OCI-LY1 (cell line): Measurements from ENCODE around the gene TRAF3IP3.

Source experiments
- H2AFZ ChIP-seq: fragments of 200-600 bp; sonication (generic), shearing (Covaris generic); 2 replicates; pipeline ENCODE4 v1.6.0; 2014; ENCODE audit warnings: antibody characterized with exemption, mild to moderate bottlenecking, low read length
- H3F3A ChIP-seq: fragments of 200-600 bp; sonication (generic), shearing (Covaris generic); 2 replicates; pipeline ENCODE4 v1.6.0; 2014; ENCODE audit warnings: mild to moderate bottlenecking, antibody characterized with exemption, low read length, moderate library complexity; ENCODE audit not compliant: insufficient read depth
- H3K27ac ChIP-seq: fragments of 200-600 bp; sonication (generic); 2 replicates; pipeline ENCODE4 v1.5.1; 2014; ENCODE audit warnings: low read length, mixed run types, mild to moderate bottlenecking, low read depth; ENCODE audit not compliant: poor library complexity, severe bottlenecking
- H3K27me3 ChIP-seq: fragments of 200-600 bp; sonication (generic); 2 replicates; pipeline ENCODE4 v1.6.0; 2014; ENCODE audit warnings: antibody characterized with exemption, mild to moderate bottlenecking, low read length, moderate library complexity; ENCODE audit not compliant: insufficient read depth
- H3K36me3 ChIP-seq: fragments of 200-600 bp; sonication (generic); 2 replicates; pipeline ENCODE4 v1.6.1; 2014; ENCODE audit warnings: mild to moderate bottlenecking, antibody characterized with exemption, low read length, moderate library complexity, mixed read lengths; ENCODE audit not compliant: insufficient read depth
- H3K4me1 ChIP-seq: fragments of 200-600 bp; sonication (generic); 2 replicates; pipeline ENCODE4 v1.5.1; 2014; ENCODE audit warnings: mild to moderate bottlenecking, low read length, moderate library complexity; ENCODE audit not compliant: insufficient read depth, severe bottlenecking
- H3K4me2 ChIP-seq: fragments of 200-600 bp; sonication (generic), shearing (Covaris generic); 2 replicates; pipeline ENCODE4 v1.6.1; 2014; ENCODE audit warnings: low read length
- H3K4me3 ChIP-seq: fragments of 200-600 bp; sonication (generic); 2 replicates; pipeline ENCODE4 v1.5.1; 2014; ENCODE audit warnings: low read length, low read depth, mild to moderate bottlenecking, mixed read lengths; ENCODE audit not compliant: poor library complexity, severe bottlenecking
- H3K79me2 ChIP-seq: fragments of 200-600 bp; shearing (Covaris generic); 2 replicates; pipeline ENCODE4 v1.6.1; 2016; ENCODE audit warnings: mixed run types, low read length, mixed read lengths; ENCODE audit not compliant: insufficient read depth
- H3K9ac ChIP-seq: fragments of 200-600 bp; sonication (generic), shearing (Covaris generic); 2 replicates; pipeline ENCODE4 v1.6.1; 2014; ENCODE audit warnings: mild to moderate bottlenecking, low read length, mixed read lengths
- H3K9me2 ChIP-seq: fragments of 200-600 bp; sonication (generic), shearing (Covaris generic); 2 replicates; pipeline ENCODE4 v1.6.1; 2014; ENCODE audit warnings: low read depth, mild to moderate bottlenecking, low read length, mixed read lengths
- H3K9me3 ChIP-seq: fragments of 200-600 bp; shearing (Covaris generic); 2 replicates; pipeline ENCODE4 v1.6.1; 2014; ENCODE audit warnings: low read length, mixed read lengths
- H4K20me1 ChIP-seq: fragments of 200-600 bp; sonication (generic), shearing (Covaris generic); 2 replicates; pipeline ENCODE4 v1.6.0; 2016; ENCODE audit warnings: mild to moderate bottlenecking, low read length; ENCODE audit not compliant: insufficient read depth
- EZH2 ChIP-seq: fragments of 200-600 bp; sonication (generic), shearing (Covaris generic); IDR thresholded peaks from 2 replicates; pipeline ENCODE4 v1.8.0; 2017; ENCODE audit warnings: borderline replicate concordance, mixed run types, mild to moderate bottlenecking, antibody characterized with exemption, low read length, moderate library complexity, mixed read lengths
- TF ChIP-seq, protein P1 (sequence below): fragments of 200-600 bp; sonication (generic), shearing (Covaris generic); IDR thresholded peaks from 2 replicates; pipeline ENCODE4 v1.5.1; 2017; ENCODE audit warnings: mild to moderate bottlenecking, antibody characterized with exemption, low read length, moderate library complexity, mixed read lengths

The TRAF3IP3 gene

DNA sequence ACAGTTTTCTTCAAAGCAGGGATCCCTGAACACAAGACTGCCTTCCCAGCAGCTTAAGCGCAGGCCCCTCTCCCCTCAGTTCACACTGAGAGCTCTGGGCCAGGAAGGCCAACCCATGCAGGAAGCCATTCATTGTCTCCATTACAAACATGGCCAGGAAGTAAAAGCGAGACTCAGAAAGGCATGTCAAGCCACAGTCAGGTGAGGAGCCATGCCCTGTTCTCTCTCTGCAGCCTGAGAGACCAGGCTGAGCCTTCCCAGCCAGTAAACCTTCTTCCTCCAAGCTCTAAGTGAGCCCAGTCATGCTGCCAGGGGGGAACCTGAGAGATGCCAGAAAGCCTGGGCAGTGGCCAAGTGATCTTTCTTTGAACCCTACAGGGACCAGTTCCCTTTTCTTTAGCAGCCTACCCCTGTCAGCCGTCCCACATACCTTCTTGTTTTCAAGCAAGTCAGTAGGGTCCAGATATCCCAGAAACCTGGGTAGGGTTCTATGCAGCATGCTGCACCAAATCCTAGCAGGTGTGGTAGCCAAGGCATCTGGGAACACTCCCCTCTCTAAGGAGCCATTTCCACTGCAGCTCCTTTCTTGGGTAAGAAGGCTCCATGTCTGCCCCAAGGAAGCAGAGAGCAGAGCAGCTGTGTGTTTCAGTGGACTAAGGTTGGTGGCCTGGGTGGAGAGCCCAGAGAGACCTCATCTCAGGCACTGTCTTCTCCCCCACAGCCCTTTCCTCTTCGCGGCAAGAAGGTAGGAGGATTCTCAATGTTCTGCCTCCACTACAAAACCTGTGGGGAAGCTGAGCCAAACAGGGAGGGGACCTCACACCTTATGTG is 977 bp downstream of the TRAF3IP3 start:
- Histone ChIP-seq H2AFZ (0 out of 2 replicates have a peak overlapping the region, but pooled peaks have one; percentile 16), H3K27ac (peak overlapping the region; percentile 36), H3F3A (no peaks in the 10 kb centered on the region), H3K4me2 (peak overlapping the region; percentile 49), H3K79me2 (no peaks in the 10 kb centered on the region), H3K36me3 (no peaks in the 10 kb centered on the region), H3K4me3 (peak overlapping the region; percentile 38), H3K9ac (peak overlapping the region; percentile 40; the same call in 1 of the 2 replicates), H3K27me3 (no peaks in the 10 kb centered on the region), H3K9me3 (no peaks in the 10 kb centered on the region), H3K4me1 (peaks cover 22% of the 10 kb centered on the region), H4K20me1 (no peaks in the 10 kb centered on the region), H3K9me2 (no peaks in the 10 kb centered on the region)
- TF ChIP-seq, protein P1, sequence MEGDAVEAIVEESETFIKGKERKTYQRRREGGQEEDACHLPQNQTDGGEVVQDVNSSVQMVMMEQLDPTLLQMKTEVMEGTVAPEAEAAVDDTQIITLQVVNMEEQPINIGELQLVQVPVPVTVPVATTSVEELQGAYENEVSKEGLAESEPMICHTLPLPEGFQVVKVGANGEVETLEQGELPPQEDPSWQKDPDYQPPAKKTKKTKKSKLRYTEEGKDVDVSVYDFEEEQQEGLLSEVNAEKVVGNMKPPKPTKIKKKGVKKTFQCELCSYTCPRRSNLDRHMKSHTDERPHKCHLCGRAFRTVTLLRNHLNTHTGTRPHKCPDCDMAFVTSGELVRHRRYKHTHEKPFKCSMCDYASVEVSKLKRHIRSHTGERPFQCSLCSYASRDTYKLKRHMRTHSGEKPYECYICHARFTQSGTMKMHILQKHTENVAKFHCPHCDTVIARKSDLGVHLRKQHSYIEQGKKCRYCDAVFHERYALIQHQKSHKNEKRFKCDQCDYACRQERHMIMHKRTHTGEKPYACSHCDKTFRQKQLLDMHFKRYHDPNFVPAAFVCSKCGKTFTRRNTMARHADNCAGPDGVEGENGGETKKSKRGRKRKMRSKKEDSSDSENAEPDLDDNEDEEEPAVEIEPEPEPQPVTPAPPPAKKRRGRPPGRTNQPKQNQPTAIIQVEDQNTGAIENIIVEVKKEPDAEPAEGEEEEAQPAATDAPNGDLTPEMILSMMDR, result no peak
- TF ChIP-seq EZH2, result no peak

DNA sequence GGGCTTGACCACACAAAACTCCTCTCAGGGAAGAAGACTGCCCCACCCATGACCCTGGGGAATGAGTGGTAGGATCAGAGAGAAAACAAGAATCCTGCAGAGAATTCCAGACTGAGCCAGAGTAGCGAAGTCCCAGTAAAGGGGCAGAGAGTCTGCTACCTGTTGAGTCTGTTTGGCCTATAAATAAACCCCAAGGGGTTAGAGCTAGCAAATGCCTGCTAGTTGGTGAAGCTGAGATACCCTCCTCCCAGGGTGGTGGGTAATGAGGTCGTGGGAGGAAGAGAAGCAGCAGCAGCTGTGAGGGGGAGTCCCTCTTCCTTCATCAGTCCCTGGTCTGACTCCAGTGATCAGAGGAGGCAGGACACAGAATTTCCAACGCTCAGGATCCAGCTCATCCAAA is 2.5 kb downstream of the TRAF3IP3 start:
- H3K79me2 ChIP-seq, result no peaks in the 10 kb centered on the region
- H3K4me1 ChIP-seq, result peaks cover 22% of the 10 kb centered on the region
- no peaks in the 10 kb centered on the region for H3K36me3 ChIP-seq
- H4K20me1 ChIP-seq, result no peaks in the 10 kb centered on the region
- no peak overlapping the region for H2AFZ ChIP-seq
- H3K9ac ChIP-seq, result no peak overlapping the region
- H3K4me2 ChIP-seq, result no peak overlapping the region
- no peak overlapping the region for H3K27ac ChIP-seq
- H3K9me3 ChIP-seq, result no peaks in the 10 kb centered on the region
- no peaks in the 10 kb centered on the region for H3K9me2 ChIP-seq
- H3K27me3 ChIP-seq, result no peaks in the 10 kb centered on the region
- no peaks in the 10 kb centered on the region for H3F3A ChIP-seq
- no peak overlapping the region for H3K4me3 ChIP-seq
- TF ChIP-seq, protein P1, result no peak
- no peak for TF ChIP-seq EZH2

DNA sequence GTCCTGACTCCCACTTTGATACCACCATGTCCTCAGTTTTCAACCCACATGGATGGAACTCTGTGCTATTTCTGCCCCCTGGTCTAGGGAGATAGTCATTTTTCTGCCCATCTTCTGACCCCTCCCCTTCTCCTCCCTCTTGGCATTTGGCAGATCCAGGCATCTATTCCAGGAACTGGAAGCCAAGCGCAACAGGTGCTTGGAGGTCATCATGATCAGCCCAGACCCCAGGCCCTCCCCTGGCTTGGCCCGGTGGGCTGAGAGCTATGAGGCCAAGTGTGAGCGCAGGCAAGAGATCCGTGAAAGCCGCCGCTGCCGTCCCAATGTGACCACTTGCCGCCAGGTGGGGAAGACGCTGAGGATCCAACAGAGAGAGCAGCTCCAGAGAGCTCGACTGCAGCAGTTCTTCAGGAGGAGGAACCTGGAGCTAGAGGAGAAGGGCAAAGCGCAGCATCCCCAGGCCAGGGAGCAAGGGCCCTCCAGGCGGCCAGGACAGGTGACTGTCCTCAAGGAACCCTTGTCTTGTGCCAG is 4.0 kb downstream of the TRAF3IP3 start:
- no peaks in the 10 kb centered on the region for H3K79me2 ChIP-seq
- no peak overlapping the region for H3K27ac ChIP-seq
- TF ChIP-seq, protein P1, result no peak
- no peak for TF ChIP-seq EZH2
- H3K9ac ChIP-seq, result no peak overlapping the region
- H3K4me1 ChIP-seq, result peaks cover 22% of the 10 kb centered on the region
- H2AFZ ChIP-seq, result no peak overlapping the region
- no peaks in the 10 kb centered on the region for H3K27me3 ChIP-seq
- H3K9me2 ChIP-seq, result no peaks in the 10 kb centered on the region
- H3F3A ChIP-seq, result no peaks in the 10 kb centered on the region
- H3K4me3 ChIP-seq, result no peak overlapping the region
- H3K9me3 ChIP-seq, result no peaks in the 10 kb centered on the region
- H3K4me2 ChIP-seq, result no peak overlapping the region
- no peaks in the 10 kb centered on the region for H4K20me1 ChIP-seq
- H3K36me3 ChIP-seq, result no peaks in the 10 kb centered on the region
